T-cell (primary cell): ENCODE measurements around the gene DCAF6. TPM values are rescaled to one million over a fixed set of nuclear protein-coding genes. Genes with fewer than 3 reads are reported as not detected.

ENCODE experiments used
- ATAC-seq, 4 experiments: fragments of 200-7000 bp in 3 of 4; fragments of 150-1000 bp in 1 of 4; cut with Tn5 transposase; replicated peaks in 1 of 4; 1 replicate in 3 of 4; 2 replicates in 1 of 4; pipeline ENCODE4 v1.10.0; 2021; ENCODE audit warnings: moderate library complexity in 3 of 4, mild to moderate bottlenecking in 2 of 4, moderate number of reproducible peaks in 1 of 4
- CTCF ChIA-PET, 2 donors: fragments of 300-600 bp; sonication (Branson Sonifier 250); formaldehyde crosslinking; loops; one replicate each; lab custom pipeline; 2022; ENCODE audit warnings: antibody characterized with exemption in 2 of 2; lab: Charles Lee
- POLR2A ChIA-PET, 2 donors: fragments of 300-600 bp; sonication (Branson Sonifier 250); formaldehyde crosslinking; loops; one replicate each; lab custom pipeline; 2022; ENCODE audit warnings: antibody characterized with exemption in 2 of 2; lab: Charles Lee
- DNase-seq, 35 experiments: peaks; one replicate each; pipeline versions ENCODE4 v3.0.0 to v3.0.0-alpha.2; 2013 to 2023
- H3K27ac ChIP-seq: one replicate; pipeline ENCODE4 v1.5.1; 2013; ENCODE audit warnings: low read length
- H3K27me3 ChIP-seq, 2 experiments: replicated peaks in 1 of 2; 1 replicate in 1 of 2; 2 replicates in 1 of 2; pipeline versions ENCODE4 v1.6.1 to v1.7.0; 2013; ENCODE audit warnings: low read length in 1 of 2, mixed read lengths in 1 of 2; ENCODE audit not compliant: control insufficient read depth in 2 of 2, insufficient read depth in 2 of 2; ENCODE audit errors: extremely low read depth in 1 of 2
- H3K36me3 ChIP-seq, 2 donors: 1 replicate in 1 of 2; 2 replicates in 1 of 2; pipeline versions ENCODE4 v1.6.1 to v1.7.0; 2013; ENCODE audit warnings: low read length in 1 of 2; ENCODE audit not compliant: control insufficient read depth in 2 of 2, insufficient read depth in 1 of 2; ENCODE audit errors: extremely low read depth in 1 of 2
- H3K4me1 ChIP-seq, 2 experiments: 1 replicate in 1 of 2; 2 replicates in 1 of 2; pipeline versions ENCODE4 v1.6.1 to v1.7.0; 2013; ENCODE audit warnings: low read length in 2 of 2, mixed read lengths in 1 of 2; ENCODE audit not compliant: insufficient read depth in 2 of 2, control insufficient read depth in 1 of 2; ENCODE audit errors: extremely low read depth in 1 of 2
- H3K4me3 ChIP-seq, 2 donors: 1 replicate in 1 of 2; 2 replicates in 1 of 2; pipeline versions ENCODE4 v1.5.1 to v1.7.0; 2013; ENCODE audit warnings: mild to moderate bottlenecking in 2 of 2, low read length in 1 of 2, moderate library complexity in 1 of 2; ENCODE audit not compliant: control insufficient read depth in 1 of 2; ENCODE audit errors: extremely low read depth in 1 of 2
- H3K9me3 ChIP-seq: 2 replicates; pipeline ENCODE4 v1.7.0; 2013
- H3K27ac Mint-ChIP-seq, 2 donors: one replicate each; pipeline ENCODE4 v1.8.0; 2020 to 2021; ENCODE audit warnings: mild to moderate bottlenecking in 2 of 2, mixed read lengths in 2 of 2
- H3K27me3 Mint-ChIP-seq, 2 donors: one replicate each; pipeline ENCODE4 v1.8.0; 2021 to 2022; ENCODE audit warnings: mixed read lengths in 2 of 2
- H3K36me3 Mint-ChIP-seq: one replicate; pipeline ENCODE4 v1.8.0; 2021; ENCODE audit warnings: mixed read lengths
- H3K4me1 Mint-ChIP-seq, 3 donors: one replicate each; pipeline ENCODE4 v1.8.0; 2020 to 2022; ENCODE audit warnings: mixed read lengths in 3 of 3, mild to moderate bottlenecking in 1 of 3
- H3K4me3 Mint-ChIP-seq, 3 donors: one replicate each; pipeline ENCODE4 v1.8.0; 2020 to 2022; ENCODE audit warnings: mild to moderate bottlenecking in 3 of 3, mixed read lengths in 3 of 3, moderate library complexity in 3 of 3
- H3K9me3 Mint-ChIP-seq, 3 donors: one replicate each; pipeline ENCODE4 v1.8.0; 2020 to 2022; ENCODE audit warnings: mixed read lengths in 3 of 3
- WGBS: methylation state at CpG from one replicate; pipeline ENCODE4 v1.1.5; 2013; ENCODE audit warnings: missing lambda C conversion rate; ENCODE audit not compliant: insufficient coverage; 5-methylcytosine and 5-hydroxymethylcytosine counted together
- total RNA-seq, 35 experiments: library from RNA in 6 of 35; stranded (reverse) in 6 of 35; fragments of 120-200 nt in 1 of 35; gene quantifications; one replicate each; pipeline versions ENCODE4 v1.2.1 to v1.2.4 and lab custom pipeline; 2013 to 2026

Gene DCAF6
- total RNA-seq, 5 donors from 2014 or later (not counting 1 experiment from before 2014, with no cell fraction given), result 21.6 to 27.4 (median 26.9) TPM

DNA sequence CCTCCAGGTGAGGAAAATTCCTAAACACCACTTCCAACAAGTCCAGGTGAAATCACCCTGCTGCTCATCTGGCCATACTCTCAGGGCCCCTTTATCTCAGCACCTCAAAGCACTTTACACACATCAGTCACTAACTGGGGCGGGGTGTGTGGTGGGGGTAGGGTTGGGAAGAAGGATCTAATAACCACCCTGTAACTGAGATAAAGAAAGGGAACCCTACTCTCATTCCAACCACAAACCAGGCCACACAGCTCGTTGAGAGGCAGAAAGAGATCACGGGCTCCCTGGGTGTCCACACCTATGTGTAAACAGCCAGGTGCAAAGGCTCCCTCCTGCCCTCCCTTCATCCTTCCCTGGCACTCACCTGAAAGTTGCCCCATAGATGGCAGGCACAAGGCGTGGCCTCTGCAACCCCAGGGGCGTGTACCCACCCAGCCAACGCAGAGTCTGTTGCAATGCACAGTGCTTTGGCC lies 179.9 kb downstream of the DCAF6 start:
- H3K4me3 ChIP-seq, result no peak overlapping the region
- ATAC-seq (no peak), DNase-seq (no peak)
- Mint-ChIP-seq H3K36me3 (peaks cover 3% of the 10 kb centered on the region), H3K4me3 (no peak overlapping the region), H3K27me3 (peaks cover 0 to 12% of the 10 kb centered on the region in 2 donors), H3K27ac (no peak overlapping the region), H3K4me1 (no peaks in the 10 kb centered on the region), H3K9me3 (no peaks in the 10 kb centered on the region)
- POLR2A ChIA-PET, result no interaction called here
- 66% methylated on average over 2 of the region's 6 CpGs for WGBS
- H3K4me1 ChIP-seq, result no peaks in the 10 kb centered on the region
- H3K9me3 ChIP-seq, result no peaks in the 10 kb centered on the region
- H3K36me3 ChIP-seq, result no peaks in the 10 kb centered on the region
- CTCF ChIA-PET, result no interaction called here
- H3K27me3 ChIP-seq, result peaks cover 0 to 3% of the 10 kb centered on the region in 2 experiments
- H3K27ac ChIP-seq, result no peak overlapping the region

- Histone ChIP-seq H3K27ac (no peak overlapping the region), H3K4me3 (no peak overlapping the region), H3K9me3 (no peaks in the 10 kb centered on the region), H3K36me3 (no peaks in the 10 kb centered on the region), H3K27me3 (peaks cover 0 to 15% of the 10 kb centered on the region in 2 experiments), H3K4me1 (no peaks in the 10 kb centered on the region)
- POLR2A ChIA-PET, result no interaction called here
- Mint-ChIP-seq H3K27me3 (peaks cover 15 to 29% of the 10 kb centered on the region in 2 donors), H3K9me3 (no peaks in the 10 kb centered on the region), H3K4me1 (no peaks in the 10 kb centered on the region), H3K36me3 (peaks cover 3% of the 10 kb centered on the region), H3K4me3 (no peak overlapping the region), H3K27ac (no peak overlapping the region)
- ATAC-seq (no peak), DNase-seq (no peak)
- 72% methylated on average over 3 of the region's 4 CpGs for WGBS
- CTCF ChIA-PET, result interaction anchor here (0.6 to 0.7 kb wide), 2 partner anchors 27 to 1228 kb away, joined by 3 read pairs; no protein-coding TSS in a partner anchor
Observed at GRCh38 chr1:168119750-168120149, 183.3 kb downstream of the DCAF6 start.

DNA sequence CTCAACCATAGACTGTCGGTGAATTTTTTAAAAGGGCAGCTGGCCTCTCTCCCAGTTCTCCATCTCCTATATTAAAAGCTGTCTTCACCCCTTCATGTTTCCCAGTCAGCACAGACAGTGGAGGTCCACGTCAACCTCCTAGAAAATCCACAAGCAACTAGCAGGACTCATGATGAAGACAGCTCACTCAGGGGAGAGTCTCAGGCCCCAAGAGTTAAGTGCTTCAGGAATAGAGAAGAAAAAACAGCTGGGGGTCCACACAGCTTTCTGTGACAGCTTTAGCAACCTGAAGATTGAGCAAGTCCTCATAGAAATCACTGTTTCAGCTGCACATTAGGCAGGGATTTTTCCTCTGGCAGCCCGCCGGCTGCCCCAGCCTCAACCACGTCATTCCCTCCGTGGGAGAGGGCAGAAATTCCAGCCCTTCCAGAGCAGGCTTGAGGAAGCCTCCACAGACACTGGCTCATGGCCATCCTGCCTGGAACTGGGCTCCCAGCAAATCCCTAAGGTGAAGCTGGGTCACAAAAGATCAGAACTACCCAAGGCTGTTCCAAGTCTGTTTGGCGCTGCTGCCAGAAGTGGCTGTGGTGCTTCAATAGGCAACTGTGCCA lies 185.0 kb downstream of the DCAF6 start:
- Mint-ChIP-seq H3K27ac (no peak overlapping the region), H3K4me1 (no peaks in the 10 kb centered on the region), H3K27me3 (peaks cover 16 to 36% of the 10 kb centered on the region in 2 donors), H3K36me3 (peaks cover 3% of the 10 kb centered on the region), H3K9me3 (no peaks in the 10 kb centered on the region), H3K4me3 (no peak overlapping the region)
- Histone ChIP-seq H3K36me3 (no peaks in the 10 kb centered on the region), H3K9me3 (no peaks in the 10 kb centered on the region), H3K4me1 (no peaks in the 10 kb centered on the region), H3K27ac (no peak overlapping the region), H3K27me3 (peaks cover 0 to 17% of the 10 kb centered on the region in 2 experiments), H3K4me3 (no peak overlapping the region)
- WGBS, result 89% methylated on average over 6 of the region's 7 CpGs
- no peak for DNase-seq
- no peak for ATAC-seq
- POLR2A ChIA-PET, result no interaction called here
- CTCF ChIA-PET, result no interaction called here

GRCh38 chr1:168125051-168125450 lies 188.6 kb downstream of the DCAF6 start:
- ChIA-PET CTCF (no interaction called here), POLR2A (no interaction called here)
- WGBS, result no CpG with 5 or more reads among the region's 1 CpG
- H3K27me3 ChIP-seq, result peaks cover 0 to 20% of the 10 kb centered on the region in 2 experiments
- no peaks in the 10 kb centered on the region for H3K9me3 ChIP-seq
- no peaks in the 10 kb centered on the region for H3K36me3 ChIP-seq
- no peaks in the 10 kb centered on the region for H3K4me1 Mint-ChIP-seq
- DNase-seq, result no peak
- no peak overlapping the region for H3K4me3 ChIP-seq
- H3K4me1 ChIP-seq, result no peaks in the 10 kb centered on the region
- H3K27ac ChIP-seq, result no peak overlapping the region
- peaks cover 26 to 53% of the 10 kb centered on the region in 2 donors for H3K27me3 Mint-ChIP-seq
- ATAC-seq, result no peak
- no peak overlapping the region for H3K27ac Mint-ChIP-seq
- peaks cover 0 to 4% (median 3%) of the 10 kb centered on the region in 3 donors for H3K9me3 Mint-ChIP-seq
- H3K4me3 Mint-ChIP-seq, result no peak overlapping the region
- peaks cover 3% of the 10 kb centered on the region for H3K36me3 Mint-ChIP-seq

Other genes starting within 250 kb of the DCAF6 start
- 1 to 10 TPM; 5.1 to 9.9 (median 8.5) TPM for gene MPZL1, start 214.7 kb upstream of the DCAF6 start, total RNA-seq
- under 1 TPM; 0.06 to 0.82 (median 0.44) TPM for gene ADCY10, start 22.5 kb upstream of the DCAF6 start, total RNA-seq
- 10 to 100 TPM; 29.6 to 36.0 (median 33.1) TPM for gene MPC2, start 389 bp downstream of the DCAF6 start, total RNA-seq
- under 1 TPM; 0.09 to 0.39 (median 0.29) TPM for gene GPR161, start 200.2 kb downstream of the DCAF6 start, total RNA-seq
- 10 to 100 TPM; 13.8 to 26.6 (median 22.3) TPM for gene TIPRL, start 242.3 kb downstream of the DCAF6 start, total RNA-seq